Measurements from ENCODE around the gene ASPG.

Gene ASPG

GRCh38 chr14:104085032-104085888, at the start of gene ASPG:
Gene ASPG, plus strand, starts transcription at chr14:104085700. Its CDS starts 71 bp downstream, at chr14:104085771.
- DNase-seq (ENCODE audit: extremely low read depth, insufficient read length): peak; percentile 8
- Histone ChIP-seq H3K27me3 (replicated peaks; ENCODE audit: control insufficient read depth, insufficient read depth, low read length) (no peaks in the 10 kb centered on the region), H3K4me3 (replicated peaks; ENCODE audit: low read depth, low read length) (no peak within 1 kb of the TSS), H3K36me3 (ENCODE audit: control insufficient read depth, insufficient read depth, low read length) (no peaks in the 10 kb centered on the region)
- TF ChIP-seq, protein P1, sequence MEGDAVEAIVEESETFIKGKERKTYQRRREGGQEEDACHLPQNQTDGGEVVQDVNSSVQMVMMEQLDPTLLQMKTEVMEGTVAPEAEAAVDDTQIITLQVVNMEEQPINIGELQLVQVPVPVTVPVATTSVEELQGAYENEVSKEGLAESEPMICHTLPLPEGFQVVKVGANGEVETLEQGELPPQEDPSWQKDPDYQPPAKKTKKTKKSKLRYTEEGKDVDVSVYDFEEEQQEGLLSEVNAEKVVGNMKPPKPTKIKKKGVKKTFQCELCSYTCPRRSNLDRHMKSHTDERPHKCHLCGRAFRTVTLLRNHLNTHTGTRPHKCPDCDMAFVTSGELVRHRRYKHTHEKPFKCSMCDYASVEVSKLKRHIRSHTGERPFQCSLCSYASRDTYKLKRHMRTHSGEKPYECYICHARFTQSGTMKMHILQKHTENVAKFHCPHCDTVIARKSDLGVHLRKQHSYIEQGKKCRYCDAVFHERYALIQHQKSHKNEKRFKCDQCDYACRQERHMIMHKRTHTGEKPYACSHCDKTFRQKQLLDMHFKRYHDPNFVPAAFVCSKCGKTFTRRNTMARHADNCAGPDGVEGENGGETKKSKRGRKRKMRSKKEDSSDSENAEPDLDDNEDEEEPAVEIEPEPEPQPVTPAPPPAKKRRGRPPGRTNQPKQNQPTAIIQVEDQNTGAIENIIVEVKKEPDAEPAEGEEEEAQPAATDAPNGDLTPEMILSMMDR (IDR thresholded peaks at IDR 0.05; ENCODE audit: insufficient read depth, low read length, poor library complexity, severe bottlenecking): no peak

DNA sequence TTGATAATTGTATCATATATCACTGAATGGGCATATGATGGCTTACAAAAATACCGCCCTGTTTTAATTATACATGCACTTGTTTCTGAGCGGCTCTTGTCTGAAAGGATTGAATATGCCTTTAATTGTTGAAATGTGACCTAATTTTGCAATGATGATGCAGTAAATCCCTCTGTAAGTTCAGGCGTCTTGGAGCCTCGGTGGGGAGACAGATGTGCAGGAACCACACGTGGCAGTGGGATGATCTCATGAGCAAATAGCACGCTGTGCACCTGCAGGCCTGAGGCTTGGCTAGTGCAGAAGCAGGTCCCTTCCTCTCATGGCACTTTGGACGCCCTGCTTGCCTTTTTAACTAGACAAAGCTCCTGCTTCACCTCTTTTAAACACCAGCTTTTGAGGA, 49.3 kb upstream of the ASPG start:
- TF ChIP-seq, protein P1 (IDR thresholded peaks at IDR 0.05; ENCODE audit: insufficient read depth, low read length, poor library complexity, severe bottlenecking): no peak
- Histone ChIP-seq H3K27me3 (replicated peaks; ENCODE audit: control insufficient read depth, insufficient read depth, low read length) (no peaks in the 10 kb centered on the region; the same call in 1 of the 2 replicates), H3K36me3 (ENCODE audit: control insufficient read depth, insufficient read depth, low read length) (no peaks in the 10 kb centered on the region), H3K4me3 (replicated peaks; ENCODE audit: low read depth, low read length) (no peak overlapping the region)
- no peak for DNase-seq (ENCODE audit: extremely low read depth, insufficient read length)

DNA sequence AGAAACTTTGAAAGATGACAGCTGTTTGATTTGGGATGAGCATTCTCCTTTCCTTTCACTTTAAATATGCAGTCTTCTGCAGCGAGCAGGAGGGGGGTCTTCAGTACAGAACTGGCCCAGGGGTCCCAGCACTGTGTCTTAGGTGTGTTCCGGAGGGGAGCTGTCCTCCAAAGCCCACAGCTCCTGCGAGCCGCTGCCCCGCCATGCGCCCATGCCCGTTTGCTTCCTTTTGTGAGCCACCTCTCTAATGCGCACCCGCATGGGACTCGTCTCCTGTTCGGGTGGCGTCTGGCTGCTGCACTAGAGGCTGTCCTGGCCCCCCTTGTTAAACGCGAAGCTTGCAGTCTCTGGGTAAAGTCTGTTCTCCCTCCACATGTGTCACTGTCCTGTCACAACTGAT, 48.4 kb upstream of the ASPG start:
- no peaks in the 10 kb centered on the region for H3K36me3 ChIP-seq (ENCODE audit: control insufficient read depth, insufficient read depth, low read length)
- DNase-seq (ENCODE audit: extremely low read depth, insufficient read length): no peak

GRCh38 chr14:104037903-104038302, 47.6 kb upstream of the ASPG start:
- TF ChIP-seq, protein P1 (IDR thresholded peaks at IDR 0.05; ENCODE audit: insufficient read depth, low read length, poor library complexity, severe bottlenecking): no peak
- no peaks in the 10 kb centered on the region; the same call in 1 of the 2 replicates for H3K27me3 ChIP-seq (replicated peaks; ENCODE audit: control insufficient read depth, insufficient read depth, low read length)
- DNase-seq (ENCODE audit: extremely low read depth, insufficient read length): no peak
- H3K4me3 ChIP-seq (replicated peaks; ENCODE audit: low read depth, low read length): no peak overlapping the region
- H3K36me3 ChIP-seq (ENCODE audit: control insufficient read depth, insufficient read depth, low read length): no peaks in the 10 kb centered on the region

More for the DNA sequence above, 48.4 kb upstream of the ASPG start:
- TF ChIP-seq, protein P1 (IDR thresholded peaks at IDR 0.05; ENCODE audit: insufficient read depth, low read length, poor library complexity, severe bottlenecking): no peak
- Histone ChIP-seq H3K27me3 (replicated peaks; ENCODE audit: control insufficient read depth, insufficient read depth, low read length) (no peaks in the 10 kb centered on the region; the same call in 1 of the 2 replicates), H3K4me3 (replicated peaks; ENCODE audit: low read depth, low read length) (no peak overlapping the region)

DNA sequence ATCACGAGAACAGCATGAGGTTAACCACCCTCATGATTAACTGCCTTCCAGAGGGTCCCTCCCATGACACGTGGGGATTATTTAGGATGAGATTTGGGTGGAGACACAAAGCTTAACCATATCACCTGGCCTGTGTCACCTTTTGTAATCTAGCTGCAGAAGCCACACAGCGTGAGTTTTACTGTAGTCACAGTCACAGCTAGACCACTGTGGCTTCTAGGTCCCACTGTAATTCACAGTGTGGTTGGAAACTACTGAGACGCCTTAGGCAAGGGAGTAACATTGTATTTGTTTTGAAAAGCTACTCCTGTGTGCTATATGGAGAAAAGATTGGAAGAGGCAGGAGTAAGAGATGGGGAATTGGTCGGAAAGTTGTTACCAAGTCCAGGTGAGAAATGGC, 46.3 kb upstream of the ASPG start:
- DNase-seq (ENCODE audit: extremely low read depth, insufficient read length): no peak
- Histone ChIP-seq H3K27me3 (replicated peaks; ENCODE audit: control insufficient read depth, insufficient read depth, low read length) (no peaks in the 10 kb centered on the region; the same call in 1 of the 2 replicates), H3K4me3 (replicated peaks; ENCODE audit: low read depth, low read length) (no peak overlapping the region), H3K36me3 (ENCODE audit: control insufficient read depth, insufficient read depth, low read length) (no peaks in the 10 kb centered on the region)
- TF ChIP-seq, protein P1 (IDR thresholded peaks at IDR 0.05; ENCODE audit: insufficient read depth, low read length, poor library complexity, severe bottlenecking): no peak
